Stimulated activated CD4-positive, alpha-beta T cell treated with anti-CD3 and anti-CD28 coated beads, Interleukin-4, amount 100 ng/mL, for 4 hours (primary cell): ENCODE data around the gene KLHL28.

Source experiments
- DNase-seq, 2 experiments: peaks; one replicate each; pipeline ENCODE4 v3.0.0-alpha.2; 2020

KLHL28 gene

DNA sequence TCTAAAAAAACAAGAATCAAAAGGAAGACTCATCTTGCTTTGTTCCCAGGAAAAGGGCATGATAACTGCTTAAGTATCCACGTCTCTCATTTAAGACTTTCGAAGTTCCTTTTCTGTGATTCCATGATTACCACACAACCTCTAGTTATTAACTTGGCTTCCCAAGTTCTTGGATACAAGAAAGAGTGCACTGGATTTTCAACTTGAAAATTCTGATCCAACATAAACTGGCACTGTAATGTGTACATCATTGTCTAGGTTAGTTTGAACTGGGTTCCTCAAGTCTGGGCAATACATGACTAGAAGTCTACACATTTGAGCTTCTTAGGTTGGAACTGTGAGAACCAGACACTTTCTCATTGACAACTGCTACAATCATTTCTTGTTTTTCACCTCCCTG lies 1.6 kb downstream of the KLHL28 start:
- DNase-seq, result no peak

- DNase-seq, result no peak
These were observed 2.2 kb downstream of the KLHL28 start for GRCh38 chr14:44959538-44959937.

DNA sequence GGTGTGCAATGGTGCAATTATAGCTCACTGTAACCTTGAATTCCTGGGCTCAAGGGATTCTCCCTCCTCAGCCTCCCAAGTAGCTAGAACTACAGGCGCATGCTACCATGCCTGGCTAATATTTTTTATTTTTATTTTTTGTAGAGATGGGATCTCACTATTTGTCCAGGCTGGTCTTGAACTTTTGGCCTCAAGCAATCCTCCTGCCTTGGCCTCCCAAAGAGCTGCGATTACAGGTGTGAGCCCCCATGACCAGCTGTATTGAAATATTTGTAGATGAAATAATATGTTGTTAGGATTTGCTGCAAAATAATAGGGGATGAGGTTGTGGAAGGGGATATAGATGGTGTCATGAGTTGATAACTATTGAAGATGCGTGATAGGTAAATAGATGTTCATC lies 4.9 kb downstream of the KLHL28 start:
- no peak for DNase-seq

- no peak for DNase-seq
These were observed 6.2 kb downstream of the KLHL28 start for GRCh38 chr14:44955528-44955927.

GRCh38 chr14:44954750-44955149 lies 7.0 kb downstream of the KLHL28 start:
- DNase-seq, result no peak

DNA sequence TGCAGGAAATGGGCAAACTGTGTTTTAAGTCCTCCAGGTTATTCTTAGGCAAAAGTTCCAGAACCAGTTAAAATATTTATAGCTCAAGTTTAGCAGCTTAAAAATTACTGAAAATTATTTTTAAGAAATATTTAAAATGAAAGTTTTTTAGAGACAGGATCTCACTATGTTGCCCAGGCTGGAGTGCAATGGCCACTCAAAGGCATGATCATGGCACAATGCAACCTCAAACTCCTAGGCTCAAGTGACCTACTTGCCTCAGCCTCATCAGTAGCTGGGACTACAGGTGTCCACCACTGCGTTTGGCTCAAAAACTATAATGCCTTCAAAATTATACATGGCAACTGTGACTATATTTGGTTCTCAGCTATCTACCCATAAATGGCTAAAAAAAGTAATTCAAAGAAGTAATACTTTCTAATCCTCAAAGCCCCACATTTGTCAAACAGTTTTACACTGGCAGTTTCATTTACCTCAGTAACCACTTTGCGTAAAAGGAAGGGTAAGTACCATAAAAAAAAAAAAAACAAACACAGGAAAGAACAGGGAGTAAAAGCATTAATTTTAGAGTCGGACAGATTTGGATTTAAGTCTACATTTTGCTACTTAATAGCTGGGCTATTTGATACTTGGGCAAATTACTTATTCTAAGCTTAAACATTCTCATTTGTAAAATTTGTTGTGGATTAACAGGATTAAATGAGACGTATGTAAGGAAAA lies 9.2 kb downstream of the KLHL28 start:
- DNase-seq, result no peak

DNA sequence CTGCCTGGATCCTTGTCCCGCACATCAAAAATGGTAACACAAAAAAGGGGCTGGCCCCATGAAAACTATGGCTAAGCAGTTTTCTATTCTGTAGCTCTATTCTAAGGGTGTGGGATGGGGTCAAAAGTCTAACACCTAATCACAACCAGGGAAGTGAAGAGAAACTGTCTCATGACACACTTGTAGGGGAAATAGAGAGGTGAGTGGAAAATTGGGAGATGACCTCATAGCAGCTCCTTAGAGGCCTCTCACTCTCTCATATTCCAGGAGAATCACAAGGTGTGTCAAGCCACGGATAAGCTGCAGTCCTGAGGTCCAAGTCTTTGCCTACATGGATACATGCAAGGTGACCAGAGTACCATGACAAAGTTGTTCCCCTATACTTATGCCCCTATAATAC lies 10.7 kb downstream of the KLHL28 start:
- DNase-seq, result no peak

DNA sequence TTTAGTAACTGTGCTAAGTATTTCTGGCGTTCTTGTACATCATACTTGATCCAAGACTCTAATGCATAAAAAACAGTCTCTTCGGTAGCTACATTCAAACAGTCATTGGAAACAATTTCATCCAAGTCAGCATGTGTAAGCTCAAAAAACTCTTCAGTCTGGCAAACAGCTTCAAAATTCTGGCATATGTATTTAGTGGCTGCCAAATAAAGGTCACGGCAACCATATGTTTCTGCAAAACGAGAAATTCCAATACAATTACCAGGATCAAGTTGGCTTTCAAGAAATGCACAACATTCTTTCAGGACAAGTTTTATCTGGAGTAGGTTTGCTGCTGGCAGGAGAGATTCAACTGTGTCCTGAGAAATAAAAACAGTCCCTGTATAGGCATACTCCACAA lies 16.5 kb downstream of the KLHL28 start:
- no peak for DNase-seq

- DNase-seq, result no peak
These were observed 17.6 kb downstream of the KLHL28 start for GRCh38 chr14:44944107-44944506.

GRCh38 chr14:44942436-44942835 lies 19.3 kb downstream of the KLHL28 start:
- DNase-seq, result no peak

GRCh38 chr14:44941591-44941990 lies 20.2 kb downstream of the KLHL28 start:
- DNase-seq, result no peak

DNA sequence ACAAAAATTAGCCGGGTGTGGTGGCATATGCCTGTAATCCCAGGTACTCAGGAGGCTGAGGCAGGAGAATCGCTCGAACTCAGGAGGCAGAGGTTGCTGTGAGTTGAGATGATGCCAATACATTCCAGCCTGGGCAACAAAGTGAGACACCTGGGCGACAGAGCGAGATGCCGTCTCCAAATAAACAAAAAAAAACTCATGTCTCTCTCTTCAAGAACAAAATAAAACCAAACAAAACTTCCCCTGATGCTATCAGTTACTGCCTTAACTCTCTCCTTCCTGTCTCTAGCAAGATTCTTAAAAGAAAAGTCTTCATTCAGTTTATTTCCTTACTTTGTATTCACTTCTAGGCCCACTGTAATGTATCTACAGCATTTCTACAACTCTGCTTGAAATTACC lies 20.8 kb downstream of the KLHL28 start:
- DNase-seq, result no peak

- no peak for DNase-seq
These were observed 21.5 kb downstream of the KLHL28 start for GRCh38 chr14:44940211-44940610.

- no peak for DNase-seq
These were observed 24.2 kb downstream of the KLHL28 start for GRCh38 chr14:44937547-44937946.

DNA sequence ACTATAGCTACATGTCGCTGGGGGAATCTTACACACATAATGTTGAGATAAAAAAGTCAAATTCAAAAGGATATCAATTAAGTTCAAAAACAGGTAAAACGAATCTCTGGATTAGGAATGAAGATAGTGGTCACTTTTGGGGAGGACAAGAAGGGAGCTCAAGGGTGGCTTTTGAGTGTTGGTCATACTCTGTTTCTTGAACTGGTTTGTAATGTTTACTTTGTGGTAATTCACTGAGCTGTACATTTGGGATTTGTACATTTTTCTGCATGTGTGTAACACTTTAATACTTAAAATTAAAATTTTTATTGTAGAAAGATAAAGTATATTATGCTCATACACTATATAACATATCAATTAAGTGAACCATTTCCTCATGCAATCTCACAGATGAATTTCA lies 26.6 kb downstream of the KLHL28 start:
- no peak for DNase-seq

DNA sequence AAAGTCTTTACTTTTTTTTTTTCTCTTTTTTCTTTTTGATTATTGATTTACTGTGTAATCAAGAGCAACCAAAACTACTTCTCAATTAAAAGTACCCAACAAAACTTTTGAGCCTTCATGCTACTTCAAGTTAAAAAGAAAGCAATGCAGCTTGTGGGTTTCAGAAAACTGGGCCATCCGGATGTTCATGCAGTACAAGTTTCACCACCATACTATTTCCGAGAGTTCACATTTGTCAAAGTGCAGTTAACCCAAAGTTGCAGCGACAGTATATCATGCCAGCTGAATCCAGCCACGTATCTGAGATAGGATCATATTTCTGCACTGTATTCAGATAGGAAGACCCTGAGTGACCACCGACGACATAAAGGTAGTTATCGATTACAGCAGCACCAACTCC lies 33.0 kb downstream of the KLHL28 start:
- no peak for DNase-seq

GRCh38 chr14:44914849-44915248 lies 46.9 kb downstream of the KLHL28 start:
- DNase-seq, result no peak

- peak in 1 of 2 experiments; percentile 2 for DNase-seq
These were observed 49.5 kb downstream of the KLHL28 start for GRCh38 chr14:44912041-44912869.

DNA sequence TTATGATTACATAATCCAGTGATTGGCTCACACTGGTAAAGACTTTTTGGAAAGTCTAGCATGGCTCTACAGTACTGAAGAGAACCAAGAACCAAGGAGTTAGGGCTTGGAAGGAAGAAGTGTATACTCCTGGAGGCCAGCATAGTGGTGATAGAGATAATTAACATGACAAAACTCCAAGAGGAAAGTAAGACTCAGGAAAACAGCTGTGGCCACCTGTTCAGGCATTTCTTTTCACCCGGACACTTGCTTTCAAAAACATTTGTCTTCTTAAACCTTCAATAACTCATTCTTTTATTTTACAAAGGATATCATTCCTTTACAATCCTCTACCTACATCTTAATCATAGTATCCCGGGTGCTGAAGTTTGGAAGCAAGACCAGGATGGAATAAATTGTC lies 50.9 kb downstream of the KLHL28 start:
- DNase-seq, result no peak

GRCh38 chr14:44901696-44902095 lies 60.1 kb downstream of the KLHL28 start:
- no peak for DNase-seq

DNA sequence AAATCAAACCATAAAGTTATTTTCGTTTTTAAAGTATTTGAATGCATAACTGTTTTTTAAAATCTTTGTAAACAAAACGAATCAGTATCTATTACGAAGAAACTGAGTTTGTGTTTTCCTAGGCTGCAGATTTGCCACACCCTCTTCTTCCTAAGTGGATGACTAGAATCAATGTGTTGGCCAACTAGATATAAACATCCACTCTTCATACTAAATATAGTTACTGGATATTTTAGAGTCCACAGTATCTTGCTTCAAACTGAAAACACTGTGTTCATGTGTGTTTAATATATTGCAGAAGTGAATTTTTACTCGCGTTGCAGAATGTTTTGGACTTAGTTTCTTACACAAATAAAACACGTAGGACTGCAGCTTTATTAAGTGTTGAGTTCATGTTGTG lies 63.2 kb downstream of the KLHL28 start:
- DNase-seq, result no peak

DNA sequence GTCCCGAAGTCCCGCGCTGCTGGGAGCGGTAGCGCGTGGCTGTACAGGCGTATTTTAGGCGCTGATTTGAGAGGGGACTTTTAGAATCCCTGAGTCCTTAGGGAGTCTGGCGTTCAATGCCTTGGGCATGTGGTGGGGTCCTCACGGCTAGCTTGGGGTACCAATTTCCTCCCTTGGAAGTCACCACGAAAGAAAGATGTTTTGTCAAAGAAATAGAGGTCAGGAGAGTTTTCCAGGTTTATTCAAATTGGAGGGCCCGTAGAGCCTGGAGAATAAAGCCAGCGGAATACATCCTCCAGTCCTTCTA lies 63.9 kb downstream of the KLHL28 start:
- no peak for DNase-seq

DNA sequence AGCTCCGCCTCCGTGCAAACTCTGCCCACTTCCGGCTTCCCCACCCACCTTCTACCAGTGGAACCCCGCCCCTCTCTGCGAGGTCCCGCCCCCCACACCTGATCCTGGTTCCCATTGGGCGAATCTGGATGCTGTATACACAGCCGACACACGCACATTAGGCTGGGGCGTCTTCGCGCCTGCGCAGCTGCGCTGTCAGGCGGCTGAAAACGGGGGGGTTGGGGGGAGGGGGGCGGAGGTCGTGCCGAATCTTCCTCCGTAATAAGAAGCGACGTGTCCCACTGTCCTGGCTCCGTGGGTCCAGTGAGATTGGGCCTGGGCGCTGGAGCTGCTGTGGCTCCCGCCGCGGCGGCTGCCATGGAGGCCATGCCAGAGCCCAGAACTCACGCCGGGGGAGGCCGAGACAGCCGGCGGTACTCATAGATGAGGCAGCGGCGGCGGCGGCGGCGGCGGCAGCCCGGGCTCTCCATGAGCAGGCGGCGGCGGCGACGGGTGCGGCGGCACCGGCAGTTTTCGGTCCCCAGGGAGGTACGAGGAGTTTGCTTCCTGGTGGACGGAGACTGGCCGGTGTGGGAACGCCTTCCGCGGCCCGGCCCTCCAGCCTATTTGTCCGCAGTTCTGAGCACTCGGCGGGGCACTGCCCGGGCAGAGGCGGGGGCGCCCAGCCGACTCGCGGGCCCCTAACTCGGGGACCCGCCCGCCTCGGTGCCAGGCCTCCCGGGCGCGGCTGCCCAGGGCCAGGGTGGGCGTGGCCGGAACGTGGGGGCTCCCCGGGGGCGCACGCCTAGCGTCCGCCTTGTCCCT lies 64.5 kb downstream of the KLHL28 start:
- peak; percentile 96 to 97 for DNase-seq
